GM19025 (cell line): Measurements from ENCODE around the gene RXRB.
A peak's percentile ranks its signal among the peaks of the same experiment; 100 is the strongest.

Source experiments
- ATAC-seq: cut with Tn5 transposase; IDR thresholded peaks from one replicate; pipeline ENCODE4 v1.9.1; 2021; ENCODE audit warnings: mild to moderate bottlenecking, low read depth, moderate library complexity; ENCODE audit not compliant: unreplicated experiment

The RXRB gene

DNA sequence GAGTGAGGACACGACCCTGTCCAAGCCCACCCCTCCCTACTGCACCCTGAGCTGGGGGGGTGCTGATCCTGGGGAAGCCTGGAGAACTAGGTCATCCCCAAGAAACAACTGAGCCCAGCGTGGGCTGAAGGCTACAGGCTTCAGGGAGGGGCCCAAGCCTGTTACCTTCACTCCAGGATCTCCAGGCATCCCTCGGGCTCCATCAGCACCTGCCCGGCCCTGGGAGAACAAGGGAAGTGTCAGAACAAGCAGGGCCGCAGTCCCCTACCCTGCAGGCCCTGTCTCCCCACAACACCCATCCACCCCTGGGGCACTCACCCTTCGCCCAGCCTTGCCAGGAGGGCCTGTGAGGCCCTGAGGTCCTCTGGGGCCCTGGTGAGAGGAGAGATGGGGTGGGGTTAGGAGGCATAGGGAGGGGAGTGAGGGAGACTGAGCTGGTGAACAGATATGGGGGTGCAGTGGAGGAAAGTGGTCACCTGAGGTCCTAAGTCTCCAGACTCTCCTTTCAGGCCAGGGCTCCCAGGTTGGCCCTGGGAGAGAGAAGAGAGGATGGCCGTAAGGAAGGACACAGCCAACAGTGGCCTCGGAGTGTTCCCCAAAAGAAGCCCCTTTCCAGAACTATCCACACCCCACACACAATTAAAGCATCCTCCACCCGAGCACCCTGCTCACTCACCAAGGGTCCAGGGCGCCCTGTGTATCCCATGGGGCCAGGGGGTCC is 21.6 kb downstream of the RXRB start:
- ATAC-seq = no peak

DNA sequence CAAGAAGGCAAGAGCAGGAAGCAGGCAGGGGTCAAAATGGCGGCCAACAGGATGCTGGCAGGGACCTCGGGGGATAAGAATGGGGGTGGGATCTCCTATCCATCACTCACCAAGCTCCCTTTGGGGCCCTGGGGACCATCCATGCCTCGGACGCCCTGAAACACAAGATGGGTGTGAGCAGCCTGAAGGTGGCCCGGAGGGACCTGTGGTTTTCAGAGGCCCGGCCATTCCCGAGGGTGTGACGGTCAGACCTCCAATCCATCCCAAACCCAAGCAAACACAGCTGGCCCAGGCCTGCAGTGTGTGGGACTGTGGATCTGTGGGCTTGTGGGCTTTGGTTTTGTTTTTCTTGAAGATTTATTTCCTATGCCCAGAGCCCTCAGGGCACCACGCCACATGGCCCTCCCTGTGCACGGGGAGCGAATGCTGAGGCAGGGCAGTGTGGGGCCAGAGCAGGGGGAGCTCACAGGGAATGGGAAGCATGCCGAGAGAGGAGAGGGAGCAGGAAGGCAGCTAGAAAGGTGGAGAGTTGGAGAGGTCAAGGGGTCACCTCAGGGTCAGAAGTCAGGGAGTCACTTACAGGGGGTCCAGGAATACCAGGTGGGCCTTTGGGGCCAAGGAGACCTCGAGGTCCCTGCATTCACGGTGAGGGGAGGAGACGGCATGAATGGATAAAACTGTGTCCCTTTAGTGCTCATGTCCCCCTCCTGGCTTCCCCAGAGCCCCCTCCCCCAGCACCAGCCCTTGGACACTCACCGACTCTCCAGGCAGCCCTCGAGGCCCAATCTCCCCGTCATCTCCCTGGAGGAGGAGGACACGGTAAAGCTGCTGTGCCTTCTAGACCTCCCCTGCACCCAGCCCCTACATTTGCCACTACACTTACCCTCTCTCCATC is 22.7 kb downstream of the RXRB start:
- no peak for ATAC-seq

DNA sequence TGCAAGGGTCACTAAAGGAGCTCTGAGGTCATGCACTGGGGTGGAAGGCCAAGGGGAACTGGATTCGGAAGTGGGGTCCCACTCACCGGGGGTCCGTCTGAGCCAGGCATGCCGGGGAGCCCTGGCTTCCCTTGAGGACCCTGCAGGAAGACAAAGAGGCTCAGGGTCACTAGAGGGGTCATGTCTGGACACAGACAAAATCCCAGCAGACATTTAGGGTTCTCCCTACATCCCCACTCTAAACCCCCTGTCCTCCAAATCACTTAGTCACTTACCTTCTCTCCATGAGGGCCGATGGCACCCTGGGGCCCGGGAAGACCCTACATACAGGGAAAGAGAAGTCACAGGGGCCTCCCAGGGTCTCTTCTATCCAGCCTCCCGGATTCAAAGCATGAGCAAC is 23.6 kb downstream of the RXRB start:
- no peak for ATAC-seq

- ATAC-seq = no peak
Observed at GRCh38 chr6:33175436-33176069, 24.9 kb downstream of the RXRB start.

DNA sequence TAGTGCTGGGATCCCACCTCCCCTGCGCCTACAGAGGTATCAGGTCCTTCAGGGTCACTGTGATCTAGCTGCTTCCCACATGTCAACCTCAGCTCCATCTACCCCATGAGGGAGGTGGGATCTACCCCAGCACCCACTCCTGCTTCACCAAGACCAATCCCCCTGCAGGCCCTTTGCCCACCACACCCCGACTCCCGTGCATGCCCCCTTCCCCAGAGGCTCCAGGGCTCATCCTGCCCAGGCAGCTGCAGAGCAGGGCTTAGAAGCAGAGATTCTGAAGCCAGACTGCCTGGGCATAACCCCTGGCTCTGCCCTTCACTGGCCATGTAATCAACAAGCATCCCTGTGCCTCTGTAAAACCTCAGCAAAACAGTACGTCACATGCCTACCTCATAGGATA is 25.7 kb downstream of the RXRB start:
- no peak for ATAC-seq

DNA sequence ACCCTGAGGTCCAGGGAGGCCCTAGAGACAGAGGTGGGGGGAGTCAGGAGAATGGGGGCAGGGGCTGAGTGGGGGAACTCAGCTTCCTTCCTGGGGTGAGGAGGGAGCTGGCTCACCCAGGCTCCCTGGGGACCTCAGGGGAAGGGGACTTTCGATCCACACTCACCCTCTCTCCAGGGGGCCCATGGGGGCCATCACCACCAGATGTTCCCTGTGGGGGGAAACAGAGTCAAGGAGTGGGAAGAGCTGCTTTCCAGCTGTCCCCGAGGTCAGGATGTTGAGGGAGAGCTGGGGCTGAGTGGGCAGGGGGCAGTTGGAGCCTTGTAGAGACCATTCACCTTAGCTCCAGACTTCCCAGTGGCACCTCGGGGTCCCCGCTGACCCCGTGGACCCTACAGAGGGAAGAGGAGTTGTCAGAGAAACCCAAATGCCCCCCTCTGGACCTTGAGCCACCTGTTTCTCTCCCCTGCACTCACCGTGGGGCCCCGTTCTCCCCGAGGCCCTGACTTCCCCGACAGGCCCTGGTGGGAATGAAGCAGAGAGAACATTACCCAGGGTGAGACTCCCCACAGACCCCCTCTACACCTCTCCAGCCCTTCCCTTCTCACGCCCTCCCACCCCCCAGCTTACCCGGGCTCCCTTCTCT is 26.8 kb downstream of the RXRB start:
- ATAC-seq = no peak

- no peak for ATAC-seq
Observed at GRCh38 chr6:33172688-33173534, 27.6 kb downstream of the RXRB start.

DNA sequence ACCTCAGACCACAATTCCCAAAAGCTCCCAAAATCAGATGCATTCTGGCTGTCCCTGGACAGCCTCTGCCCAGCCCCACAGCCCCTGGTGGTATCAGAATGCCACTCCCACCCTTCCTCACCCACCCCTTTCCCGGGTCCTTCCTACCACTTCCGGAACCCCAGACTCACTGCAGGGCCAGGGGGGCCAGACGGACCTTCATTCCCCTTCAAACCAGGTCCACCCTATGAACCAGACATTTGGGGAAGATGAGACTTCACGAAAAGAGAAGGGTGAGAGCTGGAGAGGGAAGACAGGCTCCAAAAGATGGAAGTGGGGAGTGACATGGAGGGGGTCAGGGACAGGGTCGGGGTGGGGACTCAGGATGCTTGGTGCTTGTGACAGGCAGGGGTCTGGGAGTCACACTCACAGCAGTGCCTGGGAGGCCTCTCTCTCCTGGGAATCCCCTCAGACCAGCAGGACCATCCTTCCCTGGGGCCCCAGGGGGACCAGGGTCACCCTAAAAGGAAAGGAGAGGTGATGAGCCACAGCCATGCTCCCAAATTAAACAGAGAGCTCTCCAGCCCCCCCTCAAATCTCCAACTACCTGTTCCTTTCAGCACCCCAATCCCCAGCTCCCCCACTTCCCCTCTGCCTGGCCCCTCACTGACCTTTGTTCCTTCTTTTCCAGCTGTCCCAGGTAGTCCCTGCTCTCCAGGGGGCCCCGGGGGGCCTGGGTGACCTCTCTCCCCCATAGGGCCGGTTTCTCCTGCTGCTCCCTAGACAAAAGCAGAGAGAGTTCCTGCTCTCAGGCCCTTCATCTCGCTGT is 28.4 kb downstream of the RXRB start:
- no peak for ATAC-seq

- ATAC-seq = no peak
Observed at GRCh38 chr6:33171016-33171879, 29.2 kb downstream of the RXRB start.

DNA sequence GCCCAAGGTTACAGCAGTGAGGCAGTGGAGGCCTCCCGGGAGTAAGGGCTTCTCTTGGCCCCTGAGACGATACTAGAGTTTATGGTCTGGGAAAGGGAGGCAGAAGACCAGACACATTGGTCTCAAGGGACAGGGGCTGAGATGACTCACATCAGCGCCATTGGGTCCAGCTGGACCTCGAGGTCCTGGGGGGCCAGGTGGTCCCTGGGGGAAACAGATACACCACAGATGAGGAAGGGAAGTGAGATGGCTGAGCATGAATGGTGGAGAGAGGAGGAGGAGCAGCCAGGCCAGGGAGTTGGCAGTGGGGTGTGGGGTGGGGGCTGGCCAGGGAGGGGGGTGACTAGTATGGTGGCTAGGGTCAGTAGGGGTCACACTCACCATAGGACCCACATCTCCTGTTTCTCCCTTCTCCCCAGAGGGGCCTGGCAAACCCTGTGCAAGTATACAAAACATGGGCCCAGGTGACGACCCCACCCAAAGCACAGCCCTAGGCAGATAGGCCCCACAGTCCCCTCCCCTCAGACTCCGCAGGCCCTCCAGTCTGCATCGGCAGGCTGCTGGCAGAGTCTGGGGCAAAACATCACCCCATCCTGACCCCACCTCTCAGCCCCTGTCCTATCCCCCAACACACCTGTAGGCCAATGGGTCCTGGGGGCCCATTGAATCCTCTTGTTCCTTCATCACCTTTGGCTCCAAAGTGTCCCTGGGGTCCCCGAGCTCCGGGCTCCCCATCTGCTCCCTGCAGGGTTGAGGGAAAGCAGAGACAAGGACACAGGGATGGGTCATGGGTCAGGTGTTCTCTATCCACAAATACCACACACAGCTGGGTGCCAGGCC is 30.1 kb downstream of the RXRB start:
- peak; percentile 43 for ATAC-seq

- ATAC-seq = no peak
Observed at GRCh38 chr6:33169291-33170175, 30.9 kb downstream of the RXRB start.

- ATAC-seq = no peak
Observed at GRCh38 chr6:33168639-33169038, 31.8 kb downstream of the RXRB start.

- ATAC-seq = no peak
Observed at GRCh38 chr6:33168284-33168601, 32.2 kb downstream of the RXRB start.

DNA sequence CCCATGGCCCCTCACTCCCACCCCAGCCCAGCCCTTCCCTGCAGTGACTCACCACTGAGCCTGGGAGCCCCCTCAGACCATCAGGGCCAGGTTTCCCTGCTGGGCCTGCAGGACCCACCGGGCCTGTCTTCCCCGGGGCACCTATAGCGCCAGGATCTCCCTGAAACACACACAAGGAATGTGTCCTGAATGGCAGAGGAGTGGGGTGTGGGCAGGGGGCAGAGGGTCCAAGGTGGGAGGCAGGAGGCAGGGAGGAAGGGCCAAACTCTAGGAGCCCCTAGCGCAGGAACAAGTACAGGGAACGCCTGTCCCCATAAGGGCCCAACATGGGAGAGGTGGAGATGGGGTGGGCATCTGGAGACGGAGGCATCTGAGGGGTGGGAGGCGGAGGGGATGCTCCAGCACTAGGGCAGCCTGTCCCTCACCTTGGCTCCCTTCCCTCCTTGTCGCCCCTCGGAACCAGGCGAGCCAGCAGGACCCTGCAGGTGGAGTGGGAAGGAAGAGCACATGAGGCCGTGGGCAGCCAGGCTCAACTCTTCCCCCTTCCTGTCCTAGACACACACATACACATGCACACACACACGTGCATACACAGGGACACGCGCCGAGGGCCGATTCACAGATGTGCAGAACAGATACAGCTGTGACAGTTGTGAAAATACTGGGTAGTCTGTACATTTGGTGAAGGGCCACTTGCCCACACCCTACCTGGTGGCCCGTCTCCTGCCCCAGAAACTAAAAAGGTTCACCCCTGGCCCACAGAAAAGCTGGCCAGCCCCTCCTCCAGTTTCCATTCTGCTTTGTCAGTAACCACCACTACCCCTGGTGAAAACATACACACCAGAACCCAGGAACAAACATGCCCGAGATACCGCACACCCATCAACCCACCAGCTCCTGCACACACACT is 32.8 kb downstream of the RXRB start:
- no peak for ATAC-seq

GRCh38 chr6:33166811-33167210 is 33.7 kb downstream of the RXRB start:
- no peak for ATAC-seq

DNA sequence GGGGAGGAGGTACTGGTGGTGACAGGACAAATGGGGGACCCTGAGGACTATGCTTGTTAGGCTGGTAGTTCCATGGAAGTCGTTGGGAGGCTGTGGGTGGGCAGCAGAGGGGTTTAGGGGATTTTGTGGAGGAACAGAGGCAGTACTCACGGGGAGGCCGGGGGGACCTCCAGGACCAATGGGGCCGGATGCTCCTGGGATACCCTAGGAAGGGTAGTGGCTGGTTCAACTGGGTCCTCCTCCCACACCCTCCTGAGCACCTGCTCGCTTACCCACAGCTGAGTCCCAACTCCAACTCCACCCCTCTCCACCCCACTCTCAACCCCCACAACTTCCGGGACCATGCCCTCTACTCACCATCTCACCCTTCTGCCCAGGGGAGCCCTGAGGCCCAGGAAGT is 34.1 kb downstream of the RXRB start:
- no peak for ATAC-seq
